ENCODE results near the gene PDSS1.

GRCh38 chr10:26655746-26656145, 41.8 kb upstream of the PDSS1 start:
- TF ChIP-seq CTCF (IDR thresholded peaks at IDR 0.05) (no peak), POLR2A (IDR thresholded peaks at IDR 0.05) (no peak)

Measured in uterus (tissue), 2 donors.